HG02642 (cell line): ENCODE data around the gene ARL6IP1.
"Not testable (repeated sequence)": the region's sequence is repeated elsewhere in the genome, so short reads cannot be mapped to it uniquely, and the experiment has no call there.

ENCODE experiments used
- ATAC-seq: cut with Tn5 transposase; IDR thresholded peaks from one replicate; pipeline ENCODE4 v1.9.1; 2021; ENCODE audit warnings: mild to moderate bottlenecking; ENCODE audit not compliant: unreplicated experiment, poor library complexity

Gene ARL6IP1

GRCh38 chr16:18770336-18770962 is 30.9 kb downstream of the ARL6IP1 start:
- ATAC-seq = not testable (repeated sequence)

GRCh38 chr16:18767217-18767616 is 34.1 kb downstream of the ARL6IP1 start:
- peak; percentile 62 for ATAC-seq

- peak; percentile 47 for ATAC-seq
These were observed 38.6 kb downstream of the ARL6IP1 start for GRCh38 chr16:18762713-18763112.

GRCh38 chr16:18759598-18760520 is 41.5 kb downstream of the ARL6IP1 start:
- peak; percentile 60 for ATAC-seq

GRCh38 chr16:18757960-18758660 is 43.2 kb downstream of the ARL6IP1 start:
- ATAC-seq = peak; percentile 38

- ATAC-seq = not testable (repeated sequence)
These were observed 44.7 kb downstream of the ARL6IP1 start for GRCh38 chr16:18756639-18757038.

GRCh38 chr16:18742870-18743269 is 58.5 kb downstream of the ARL6IP1 start:
- ATAC-seq = not testable (repeated sequence)
